PC-9 (cell line): ENCODE measurements around the gene PGP.

Experiments
- CTCF ChIP-seq: fragments of 200-600 bp; sonication (generic); conservative IDR thresholded peaks from 2 replicates; pipeline ENCODE4 v1.6.1; 2017; ENCODE audit warnings: mixed run types, antibody characterized with exemption, mild to moderate bottlenecking, moderate library complexity
- EZH2 ChIP-seq: fragments of 200-600 bp; sonication (generic); IDR thresholded peaks from 2 replicates; pipeline ENCODE4 v1.8.0; 2017; ENCODE audit warnings: antibody characterized with exemption, low read depth

GRCh38 chr16:2196981-2197511, 17.6 kb downstream of the PGP start:
- TF ChIP-seq CTCF (no peak), EZH2 (no peak)
